H1 (cell line): ENCODE data around the gene DPEP3. TPM values are rescaled to one million over a fixed set of nuclear protein-coding genes. Genes with fewer than 3 reads are reported as not detected.

Source experiments
- JUN ChIP-seq: IDR thresholded peaks from 2 replicates; pipeline ENCODE4 v1.6.1; 2011; ENCODE audit warnings: low read depth, mild to moderate bottlenecking, improper control_type of control experiment, low read length
- polyA plus RNA-seq, 7 experiments: library from polyadenylated mRNA; depleted of rRNA in 3 of 7; stranded (reverse) in 5 of 7; unstranded in 2 of 7; fragments of >200 nt in 5 of 7; fragments of 200-250 nt in 2 of 7; gene quantifications; 1 replicate in 5 of 7; 2 replicates in 1 of 7; 4 replicates in 1 of 7; pipeline versions ENCODE4 v1.2.1 to v1.2.3, GENCODE V29; 2011 to 2013; ENCODE audit warnings: missing spikeins in 2 of 7, mixed read lengths in 2 of 7
- total RNA-seq: library from RNA; stranded (reverse); fragmentation: NEBNext Ultra II Directional; extraction: Animal tissue kit (Norgen Biotek cat#: 25700); gene quantifications from 2 replicates; pipeline ENCODE4 v1.2.1, GENCODE V29; 2021
- TF ChIP-seq, protein P1 (sequence below): IDR thresholded peaks from 2 replicates; pipeline ENCODE4 v1.6.1; 2012; ENCODE audit warnings: inconsistent platforms

The DPEP3 gene
- total and polyA plus RNA-seq, 2 of the 8 experiments (the other 6 are each of a cell fraction or from before 2014, with no cell fraction given): 6.5 to 9.9 TPM

DNA sequence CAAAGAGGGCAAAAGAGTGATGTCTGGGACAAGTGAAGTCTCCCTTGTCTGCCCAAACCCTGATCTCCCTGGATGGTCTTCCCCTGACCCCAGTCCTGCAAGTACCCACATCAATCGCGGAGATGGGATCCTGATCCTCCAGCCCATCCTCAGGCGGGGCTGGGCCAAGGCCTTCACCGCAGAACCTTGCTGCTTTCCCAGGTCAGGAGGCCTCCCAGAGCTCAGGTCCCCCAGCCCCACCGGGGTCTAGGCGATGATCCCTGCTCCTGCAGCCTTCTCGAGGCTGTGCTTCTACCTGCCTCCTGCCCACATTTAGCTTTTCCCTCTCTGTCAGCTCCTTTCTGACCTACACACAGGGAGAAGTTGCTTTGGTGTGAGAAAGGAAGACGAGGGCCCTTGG, 18.2 kb downstream of the DPEP3 start (continued):
- TF ChIP-seq, protein P1, sequence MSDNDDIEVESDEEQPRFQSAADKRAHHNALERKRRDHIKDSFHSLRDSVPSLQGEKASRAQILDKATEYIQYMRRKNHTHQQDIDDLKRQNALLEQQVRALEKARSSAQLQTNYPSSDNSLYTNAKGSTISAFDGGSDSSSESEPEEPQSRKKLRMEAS: no peak
- no peak for TF ChIP-seq JUN
